ENCODE results near the gene SPOUT1. TPM values are rescaled to one million over a fixed set of nuclear protein-coding genes. Genes with fewer than 3 reads are reported as not detected.
"Not testable (repeated sequence)": the region's sequence is repeated elsewhere in the genome, so short reads cannot be mapped to it uniquely, and the experiment has no call there.

Gene SPOUT1
- total RNA-seq, 1 experiment from 2014 or later, result 35.8 TPM

DNA sequence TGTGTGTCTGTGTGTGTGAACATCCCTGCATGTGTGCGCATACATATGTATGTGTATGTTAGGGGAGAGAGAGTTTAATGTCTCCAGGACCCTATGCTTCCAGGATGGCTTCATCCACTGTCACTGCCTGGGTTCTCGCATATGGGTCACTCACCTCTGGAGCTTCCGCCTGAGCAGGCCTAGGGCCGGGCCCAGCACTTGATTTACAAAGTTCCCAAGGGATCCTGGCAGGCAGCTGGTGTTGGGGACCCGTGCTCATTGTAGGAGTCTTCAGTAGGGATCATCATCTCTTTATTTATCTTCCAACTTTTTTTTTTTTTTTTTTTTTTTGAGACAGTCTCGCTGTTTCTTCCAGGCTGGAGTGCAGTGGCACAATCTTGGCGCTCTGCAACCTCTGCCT lies 29.5 kb downstream of the SPOUT1 start:
- H3K27ac Mint-ChIP-seq (ENCODE audit: unreplicated experiment), result no peak overlapping the region
- H3K27me3 Mint-ChIP-seq (ENCODE audit: unreplicated experiment), result no peaks in the 10 kb centered on the region
- peaks cover 20% of the 10 kb centered on the region for H3K36me3 Mint-ChIP-seq (ENCODE audit: insufficient read depth, unreplicated experiment)
- DNase-seq, result no peak
- CTCF ChIA-PET, result interaction anchor here (0.7 kb wide), 1 partner anchor 183 kb away, joined by 8 read pairs; no protein-coding TSS in a partner anchor
- intact Hi-C loops (cut with micrococcal nuclease; ENCODE audit: unreplicated experiment), result no loop called here
- H3K4me1 Mint-ChIP-seq (ENCODE audit: low read depth, unreplicated experiment), result no peaks in the 10 kb centered on the region
- no peaks in the 10 kb centered on the region for H3K9me3 Mint-ChIP-seq (ENCODE audit: low read depth, unreplicated experiment)
- no TSS peak for BruUV-seq (replicated peaks)
- H3K4me3 Mint-ChIP-seq (ENCODE audit: low read depth, unreplicated experiment), result no peak overlapping the region
- TF ChIP-seq, protein P1, sequence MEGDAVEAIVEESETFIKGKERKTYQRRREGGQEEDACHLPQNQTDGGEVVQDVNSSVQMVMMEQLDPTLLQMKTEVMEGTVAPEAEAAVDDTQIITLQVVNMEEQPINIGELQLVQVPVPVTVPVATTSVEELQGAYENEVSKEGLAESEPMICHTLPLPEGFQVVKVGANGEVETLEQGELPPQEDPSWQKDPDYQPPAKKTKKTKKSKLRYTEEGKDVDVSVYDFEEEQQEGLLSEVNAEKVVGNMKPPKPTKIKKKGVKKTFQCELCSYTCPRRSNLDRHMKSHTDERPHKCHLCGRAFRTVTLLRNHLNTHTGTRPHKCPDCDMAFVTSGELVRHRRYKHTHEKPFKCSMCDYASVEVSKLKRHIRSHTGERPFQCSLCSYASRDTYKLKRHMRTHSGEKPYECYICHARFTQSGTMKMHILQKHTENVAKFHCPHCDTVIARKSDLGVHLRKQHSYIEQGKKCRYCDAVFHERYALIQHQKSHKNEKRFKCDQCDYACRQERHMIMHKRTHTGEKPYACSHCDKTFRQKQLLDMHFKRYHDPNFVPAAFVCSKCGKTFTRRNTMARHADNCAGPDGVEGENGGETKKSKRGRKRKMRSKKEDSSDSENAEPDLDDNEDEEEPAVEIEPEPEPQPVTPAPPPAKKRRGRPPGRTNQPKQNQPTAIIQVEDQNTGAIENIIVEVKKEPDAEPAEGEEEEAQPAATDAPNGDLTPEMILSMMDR (IDR thresholded peaks at IDR 0.05; ENCODE audit: unreplicated experiment), result no peak

DNA sequence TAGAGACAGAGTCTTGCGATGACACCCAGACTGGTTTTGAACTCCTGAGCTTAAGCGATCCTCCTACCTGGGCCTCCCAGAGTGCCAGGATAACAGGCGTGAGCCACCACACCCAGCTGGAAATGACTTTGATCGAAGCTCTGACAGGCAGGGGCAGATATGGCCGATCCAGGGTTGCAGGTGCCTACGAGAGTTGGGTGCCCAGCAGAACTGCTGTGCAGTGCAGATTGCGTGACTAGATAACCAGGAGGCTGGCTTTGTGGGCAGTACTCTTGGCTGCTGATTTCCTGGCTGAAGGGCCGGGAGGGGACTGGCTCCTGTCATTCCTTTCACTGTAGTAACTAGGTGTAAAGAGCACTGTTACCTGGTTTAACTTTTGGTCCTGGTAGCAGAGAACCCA lies 30.7 kb downstream of the SPOUT1 start:
- CTCF ChIA-PET, result interaction anchor here (0.6 kb wide), 1 partner anchor 20 kb away, joined by 3 read pairs; no protein-coding TSS in a partner anchor
- peaks cover 25% of the 10 kb centered on the region for H3K36me3 Mint-ChIP-seq (ENCODE audit: insufficient read depth, unreplicated experiment)
- no peaks in the 10 kb centered on the region for H3K27me3 Mint-ChIP-seq (ENCODE audit: unreplicated experiment)

DNA sequence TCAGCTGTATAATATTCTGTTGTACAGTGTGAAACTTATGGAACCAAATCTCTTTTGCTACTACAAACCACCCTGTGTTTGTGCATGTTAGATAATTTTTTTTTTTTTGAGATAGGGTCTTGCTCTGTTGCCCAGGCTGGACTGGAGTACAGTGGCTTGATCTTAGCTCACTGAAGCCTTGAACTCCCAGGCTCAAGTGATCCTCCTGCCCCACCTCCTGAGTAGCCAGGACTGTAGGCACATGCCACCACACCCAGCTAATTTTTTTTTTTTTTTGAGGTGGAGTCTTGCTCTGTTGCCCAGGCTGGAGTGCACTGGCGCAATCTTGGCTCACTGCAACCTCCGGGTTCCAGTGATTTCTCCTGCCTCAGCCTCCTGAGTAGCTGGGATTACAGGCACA lies 34.6 kb downstream of the SPOUT1 start:
- H3K27me3 Mint-ChIP-seq (ENCODE audit: unreplicated experiment); intact Hi-C loops (cut with micrococcal nuclease; ENCODE audit: unreplicated experiment); BruUV-seq (replicated peaks); H3K27ac Mint-ChIP-seq (ENCODE audit: unreplicated experiment); H3K4me1 Mint-ChIP-seq (ENCODE audit: low read depth, unreplicated experiment); H3K4me3 Mint-ChIP-seq (ENCODE audit: low read depth, unreplicated experiment); DNase-seq; H3K9me3 Mint-ChIP-seq (ENCODE audit: low read depth, unreplicated experiment); CTCF ChIA-PET: not testable (repeated sequence)
- peaks cover 12% of the 10 kb centered on the region for H3K36me3 Mint-ChIP-seq (ENCODE audit: insufficient read depth, unreplicated experiment)

More for the DNA sequence above, 30.7 kb downstream of the SPOUT1 start:
- no peak overlapping the region for H3K27ac Mint-ChIP-seq (ENCODE audit: unreplicated experiment)
- DNase-seq, result no peak
- intact Hi-C loops (cut with micrococcal nuclease; ENCODE audit: unreplicated experiment), result no loop called here
- H3K4me1 Mint-ChIP-seq (ENCODE audit: low read depth, unreplicated experiment), result no peaks in the 10 kb centered on the region
- no peak overlapping the region for H3K4me3 Mint-ChIP-seq (ENCODE audit: low read depth, unreplicated experiment)
- no TSS peak for BruUV-seq (replicated peaks)
- H3K9me3 Mint-ChIP-seq (ENCODE audit: low read depth, unreplicated experiment), result no peaks in the 10 kb centered on the region
- TF ChIP-seq, protein P1 (IDR thresholded peaks at IDR 0.05; ENCODE audit: unreplicated experiment), result no peak

DNA sequence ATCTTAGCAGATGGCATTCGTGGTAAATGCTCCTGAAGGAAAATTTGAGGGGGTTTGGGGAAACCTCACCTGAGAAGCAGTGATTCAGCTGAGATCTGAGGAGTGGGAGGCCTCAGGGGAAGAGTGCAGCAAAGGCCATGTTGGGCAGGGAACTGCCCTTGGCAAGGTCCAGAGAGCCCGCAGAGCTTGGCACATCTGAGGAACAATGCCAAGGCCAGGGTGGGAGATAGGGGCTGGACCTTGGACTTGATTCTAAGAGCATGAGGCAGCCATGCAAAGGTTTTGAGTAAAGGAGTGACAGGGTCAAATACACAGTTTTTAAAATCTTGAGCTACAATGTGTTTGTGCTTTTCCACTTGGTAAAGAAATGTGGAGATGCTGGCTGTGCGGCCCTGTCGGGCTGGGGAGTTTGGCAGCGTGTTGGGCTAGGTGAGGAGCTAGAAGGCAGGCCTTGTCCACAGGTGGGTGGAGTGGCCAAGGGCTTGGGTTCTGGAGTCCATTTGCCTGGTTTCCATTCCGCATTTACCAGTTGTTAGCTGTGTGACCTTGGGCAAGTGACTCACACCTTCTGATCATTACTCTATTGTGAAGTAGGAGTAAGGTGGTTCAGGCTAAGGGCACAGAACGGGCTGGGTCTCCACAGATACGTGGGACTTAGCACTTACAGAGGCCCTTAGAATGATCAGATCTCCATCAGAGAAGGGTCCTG lies 36.5 kb downstream of the SPOUT1 start:
- peaks cover 12% of the 10 kb centered on the region for H3K36me3 Mint-ChIP-seq (ENCODE audit: insufficient read depth, unreplicated experiment)

More for the DNA sequence above, 36.5 kb downstream of the SPOUT1 start:
- Mint-ChIP-seq H3K4me1 (ENCODE audit: low read depth, unreplicated experiment) (no peaks in the 10 kb centered on the region), H3K4me3 (ENCODE audit: low read depth, unreplicated experiment) (no peak overlapping the region), H3K27ac (ENCODE audit: unreplicated experiment) (no peak overlapping the region), H3K9me3 (ENCODE audit: low read depth, unreplicated experiment) (no peaks in the 10 kb centered on the region), H3K27me3 (ENCODE audit: unreplicated experiment) (no peaks in the 10 kb centered on the region)
- BruUV-seq (replicated peaks), result no TSS peak
- DNase-seq, result no peak
- CTCF ChIA-PET, result no interaction called here
- intact Hi-C loops (cut with micrococcal nuclease; ENCODE audit: unreplicated experiment), result no loop called here
- TF ChIP-seq, protein P1 (IDR thresholded peaks at IDR 0.05; ENCODE audit: unreplicated experiment), result no peak

All from Calu3 (cell line).